ENCODE data around the gene LRFN3. TPM values are rescaled to one million over a fixed set of nuclear protein-coding genes. Genes with fewer than 3 reads are reported as not detected.

Gene LRFN3
- total RNA-seq, 1 donor from 2014 or later, result 15.3 TPM

GRCh38 chr19:35901055-35901644 lies 35.0 kb upstream of the LRFN3 start:
- Mint-ChIP-seq H3K4me1 (ENCODE audit: low read depth, unreplicated experiment) (peaks cover 13% of the 10 kb centered on the region), H3K9me3 (ENCODE audit: unreplicated experiment) (no peaks in the 10 kb centered on the region), H3K4me3 (ENCODE audit: unreplicated experiment) (peak overlapping the region; percentile 80), H3K27ac (ENCODE audit: unreplicated experiment) (peak overlapping the region; percentile 92), H3K36me3 (ENCODE audit: low read depth, unreplicated experiment) (no peaks in the 10 kb centered on the region), H3K27me3 (ENCODE audit: low read depth, unreplicated experiment) (peaks cover 2% of the 10 kb centered on the region)
- Histone ChIP-seq H3K36me3 (ENCODE audit: insufficient read depth, low read length) (peaks cover 2% of the 10 kb centered on the region), H4K20me1 (ENCODE audit: insufficient read depth, low read length) (no peaks in the 10 kb centered on the region), H3K27ac (ENCODE audit: low read depth, low read length) (peak overlapping the region; percentile 57), H3K4me3 (ENCODE audit: insufficient read depth, low read depth, low read length) (no peak overlapping the region), H3K4me1 (ENCODE audit: insufficient read depth, low read length) (peaks cover 32% of the 10 kb centered on the region), H3K27me3 (ENCODE audit: insufficient read depth, low read length) (no peaks in the 10 kb centered on the region), H3K79me2 (ENCODE audit: insufficient read depth, low read length) (peaks cover 4% of the 10 kb centered on the region), H3K4me2 (ENCODE audit: low read length) (peak overlapping the region; percentile 94), H3K9ac (ENCODE audit: low read length) (peak overlapping the region; percentile 82), H3K9me3 (ENCODE audit: insufficient read depth, low read depth, low read length) (no peaks in the 10 kb centered on the region), H2AFZ (ENCODE audit: low read depth, low read length) (no peak overlapping the region)
- DNase-seq (ENCODE audit: low read depth) (peak; percentile 53), FAIRE-seq (no peak)
- no peak for TF ChIP-seq EZH2 (IDR thresholded peaks at IDR 0.05; ENCODE audit: insufficient read depth, low read length)
- TF ChIP-seq, protein P1, sequence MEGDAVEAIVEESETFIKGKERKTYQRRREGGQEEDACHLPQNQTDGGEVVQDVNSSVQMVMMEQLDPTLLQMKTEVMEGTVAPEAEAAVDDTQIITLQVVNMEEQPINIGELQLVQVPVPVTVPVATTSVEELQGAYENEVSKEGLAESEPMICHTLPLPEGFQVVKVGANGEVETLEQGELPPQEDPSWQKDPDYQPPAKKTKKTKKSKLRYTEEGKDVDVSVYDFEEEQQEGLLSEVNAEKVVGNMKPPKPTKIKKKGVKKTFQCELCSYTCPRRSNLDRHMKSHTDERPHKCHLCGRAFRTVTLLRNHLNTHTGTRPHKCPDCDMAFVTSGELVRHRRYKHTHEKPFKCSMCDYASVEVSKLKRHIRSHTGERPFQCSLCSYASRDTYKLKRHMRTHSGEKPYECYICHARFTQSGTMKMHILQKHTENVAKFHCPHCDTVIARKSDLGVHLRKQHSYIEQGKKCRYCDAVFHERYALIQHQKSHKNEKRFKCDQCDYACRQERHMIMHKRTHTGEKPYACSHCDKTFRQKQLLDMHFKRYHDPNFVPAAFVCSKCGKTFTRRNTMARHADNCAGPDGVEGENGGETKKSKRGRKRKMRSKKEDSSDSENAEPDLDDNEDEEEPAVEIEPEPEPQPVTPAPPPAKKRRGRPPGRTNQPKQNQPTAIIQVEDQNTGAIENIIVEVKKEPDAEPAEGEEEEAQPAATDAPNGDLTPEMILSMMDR (IDR thresholded peaks at IDR 0.05; ENCODE audit: insufficient read depth, low read depth, low read length), result no peak

DNA sequence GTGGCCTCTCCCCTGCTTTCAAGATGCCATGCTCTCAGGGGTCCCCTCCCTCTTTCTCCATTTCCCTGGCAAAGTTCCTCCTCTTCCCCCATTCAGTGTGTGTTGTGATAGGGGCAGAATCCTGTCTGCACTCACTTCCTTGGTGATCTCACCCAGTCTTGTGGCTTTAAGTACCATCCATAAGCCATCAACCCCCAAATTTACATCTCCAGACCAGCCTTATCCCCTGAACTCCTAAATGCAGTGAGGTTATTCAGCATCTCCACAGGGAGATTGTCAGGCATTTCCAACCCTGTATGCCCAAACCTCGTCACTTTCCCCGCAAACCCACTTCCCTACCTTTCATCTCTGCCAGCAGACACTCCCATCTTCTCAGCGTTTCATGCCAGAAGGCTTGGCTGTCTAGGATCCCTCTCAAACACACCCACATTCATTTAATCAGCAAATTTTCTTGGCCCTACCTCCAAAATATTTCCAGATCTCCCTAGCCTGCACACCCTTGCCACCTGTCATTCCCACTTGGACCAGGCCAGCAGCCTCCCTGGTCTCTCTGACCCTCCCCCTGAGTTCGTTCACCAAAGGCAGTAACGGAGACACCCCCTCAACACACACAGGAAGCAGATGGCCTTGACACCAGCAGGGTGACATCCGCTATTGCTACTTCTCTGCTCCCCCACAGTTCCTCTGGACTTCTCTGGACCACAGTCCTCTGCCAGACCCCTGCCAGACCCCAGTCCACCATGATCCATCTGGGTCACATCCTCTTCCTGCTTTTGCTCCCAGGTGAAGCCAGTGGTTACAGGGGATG lies 34.1 kb upstream of the LRFN3 start, which contains the start of gene HCST:
HCST (plus strand) TSS at position 676 of the 808 bp plus-strand sequence; CDS start at position 741, 65 bp downstream.
- H3K27ac Mint-ChIP-seq (ENCODE audit: unreplicated experiment), result peak within 1 kb of the TSS; percentile 96

More for the DNA sequence above, 34.1 kb upstream of the LRFN3 start, which contains the start of gene HCST:
- Mint-ChIP-seq H3K4me1 (ENCODE audit: low read depth, unreplicated experiment) (peaks cover 14% of the 10 kb centered on the region), H3K36me3 (ENCODE audit: low read depth, unreplicated experiment) (no peaks in the 10 kb centered on the region), H3K27me3 (ENCODE audit: low read depth, unreplicated experiment) (peaks cover 2% of the 10 kb centered on the region), H3K9me3 (ENCODE audit: unreplicated experiment) (no peaks in the 10 kb centered on the region), H3K4me3 (ENCODE audit: unreplicated experiment) (peak within 1 kb of the TSS; percentile 80)
- Histone ChIP-seq H3K4me2 (ENCODE audit: low read length) (peak within 1 kb of the TSS; percentile 94), H4K20me1 (ENCODE audit: insufficient read depth, low read length) (no peaks in the 10 kb centered on the region), H3K27ac (ENCODE audit: low read depth, low read length) (no peak within 1 kb of the TSS), H3K9me3 (ENCODE audit: insufficient read depth, low read depth, low read length) (no peaks in the 10 kb centered on the region), H3K79me2 (ENCODE audit: insufficient read depth, low read length) (peaks cover 4% of the 10 kb centered on the region), H2AFZ (ENCODE audit: low read depth, low read length) (peak within 1 kb of the TSS; percentile 90), H3K36me3 (ENCODE audit: insufficient read depth, low read length) (peaks cover 2% of the 10 kb centered on the region), H3K4me3 (ENCODE audit: insufficient read depth, low read depth, low read length) (peak within 1 kb of the TSS; percentile 23), H3K4me1 (ENCODE audit: insufficient read depth, low read length) (peaks cover 32% of the 10 kb centered on the region), H3K27me3 (ENCODE audit: insufficient read depth, low read length) (no peaks in the 10 kb centered on the region), H3K9ac (ENCODE audit: low read length) (peak within 1 kb of the TSS; percentile 59)
- FAIRE-seq, result no peak
- TF ChIP-seq EZH2 (IDR thresholded peaks at IDR 0.05; ENCODE audit: insufficient read depth, low read length), result no peak
- TF ChIP-seq, protein P1 (IDR thresholded peaks at IDR 0.05; ENCODE audit: insufficient read depth, low read depth, low read length), result no peak
- DNase-seq (ENCODE audit: low read depth), result peak; percentile 64

Measured in astrocyte (in vitro differentiated cells and primary cell).